ENCODE data around the gene BPIFB6. TPM values are rescaled to one million over a fixed set of nuclear protein-coding genes. Genes with fewer than 3 reads are reported as not detected.

The BPIFB6 gene
- total RNA-seq, 1 donor from 2014 or later, result not detected

DNA sequence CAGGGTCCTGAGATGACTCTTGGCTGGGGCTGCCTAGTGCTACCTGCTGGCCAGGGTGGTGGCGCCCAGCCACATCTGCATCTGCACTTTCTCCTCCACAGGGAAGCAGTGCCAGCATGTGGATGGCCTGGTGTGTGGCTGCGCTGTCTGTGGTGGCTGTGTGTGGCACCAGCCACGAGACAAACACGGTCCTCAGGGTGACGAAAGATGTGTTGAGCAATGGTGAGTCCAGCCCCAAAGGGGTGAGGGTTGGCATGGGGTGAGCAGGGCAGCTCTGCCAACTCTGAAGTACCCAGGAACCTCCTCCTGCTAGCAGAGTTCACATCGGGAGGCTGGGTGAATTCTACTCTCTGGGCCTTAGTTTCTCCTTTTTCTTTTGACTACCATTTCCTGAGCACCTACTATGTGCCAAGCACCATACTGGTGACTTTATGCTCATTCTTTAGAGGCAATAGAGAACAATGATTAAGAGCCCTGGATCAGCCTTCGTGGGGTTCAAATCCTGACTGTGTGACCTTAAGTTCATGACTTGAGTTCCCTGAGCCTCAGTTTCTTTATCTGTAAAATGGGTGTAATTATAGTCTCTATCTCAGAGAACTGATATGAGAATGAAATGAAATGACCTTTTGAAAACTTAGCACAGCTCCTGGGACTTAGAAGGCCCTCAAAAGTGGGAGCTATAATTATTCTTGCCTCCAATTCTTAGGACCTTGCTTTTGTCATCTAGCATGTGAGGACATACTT, 50.1 kb downstream of the BPIFB6 start:
- DNase-seq (ENCODE audit: low spot score in 2 of 2) (no peak), FAIRE-seq (no peak)

DNA sequence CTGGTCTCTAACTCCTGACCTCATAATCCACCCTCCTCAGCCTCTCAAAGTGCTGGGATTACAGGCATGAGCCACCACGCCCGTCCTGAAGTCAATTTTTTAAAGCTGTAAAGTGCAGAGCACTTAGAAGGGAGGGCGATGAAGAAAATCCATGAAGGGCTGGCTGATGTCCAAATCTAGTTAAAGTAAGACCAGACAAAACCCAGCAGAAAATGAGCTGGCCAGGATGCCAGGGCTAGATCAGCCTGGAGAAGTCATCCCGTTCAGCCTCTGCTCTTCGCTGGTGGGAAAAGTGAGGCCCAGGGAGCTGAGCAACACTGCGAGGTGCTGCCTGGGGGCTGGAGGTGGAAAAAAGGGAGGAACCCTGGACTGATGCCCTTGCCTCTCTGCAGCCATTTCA, 51.1 kb downstream of the BPIFB6 start:
- FAIRE-seq (no peak), DNase-seq (ENCODE audit: low spot score in 2 of 2) (no peak)

DNA sequence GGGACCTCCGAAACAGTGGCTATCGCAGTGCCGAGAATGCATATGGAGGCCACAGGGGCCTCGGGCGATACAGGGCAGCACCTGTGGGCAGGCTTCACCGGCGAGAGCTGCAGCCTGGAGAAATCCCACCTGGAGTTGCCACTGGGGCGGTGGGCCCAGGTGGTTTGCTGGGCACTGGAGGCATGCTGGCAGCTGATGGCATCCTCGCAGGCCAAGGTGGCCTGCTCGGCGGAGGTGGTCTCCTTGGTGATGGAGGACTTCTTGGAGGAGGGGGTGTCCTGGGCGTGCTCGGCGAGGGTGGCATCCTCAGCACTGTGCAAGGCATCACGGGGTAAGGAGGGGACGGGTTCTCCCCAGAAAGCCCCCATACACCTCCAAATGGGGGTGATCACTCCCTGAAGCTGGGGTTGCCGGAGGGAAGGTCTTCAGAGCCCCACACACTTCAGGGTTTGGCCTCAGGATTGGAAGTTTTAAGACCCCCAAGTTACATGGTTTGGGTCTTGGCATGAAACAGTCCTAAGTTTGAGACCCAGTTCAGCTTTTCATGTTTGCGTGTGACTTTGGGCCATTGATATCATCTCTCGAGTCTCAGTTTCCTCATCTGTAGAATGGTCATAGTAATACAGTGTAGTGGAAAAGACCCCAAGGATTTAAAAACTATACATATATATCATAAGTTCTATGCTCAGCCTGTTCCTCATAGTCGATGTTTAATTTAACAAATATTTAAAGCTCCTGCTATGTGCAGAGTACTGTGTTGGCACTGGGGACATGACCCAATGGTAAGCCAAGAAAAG, 52.3 kb downstream of the BPIFB6 start:
- FAIRE-seq (no peak), DNase-seq (ENCODE audit: low spot score in 2 of 2) (no peak)

DNA sequence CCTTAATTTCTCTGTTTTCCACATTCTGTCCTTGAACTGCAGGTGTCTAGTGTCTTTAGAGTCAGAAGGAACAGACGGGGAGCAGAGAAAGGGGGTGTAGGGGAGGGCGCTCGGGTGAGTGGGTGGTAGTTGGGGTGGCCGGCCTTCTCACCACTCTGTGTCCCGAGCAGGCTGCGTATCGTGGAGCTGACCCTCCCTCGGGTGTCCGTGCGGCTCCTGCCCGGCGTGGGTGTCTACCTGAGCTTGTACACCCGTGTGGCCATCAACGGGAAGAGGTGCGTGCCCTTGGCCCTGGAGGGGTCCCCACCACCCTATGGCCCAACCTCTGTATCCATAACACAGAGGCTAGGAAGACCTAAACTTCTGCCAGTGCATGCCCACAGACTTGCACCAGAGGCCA, 53.3 kb downstream of the BPIFB6 start:
- FAIRE-seq (no peak), DNase-seq (ENCODE audit: low spot score in 2 of 2) (no peak)

DNA sequence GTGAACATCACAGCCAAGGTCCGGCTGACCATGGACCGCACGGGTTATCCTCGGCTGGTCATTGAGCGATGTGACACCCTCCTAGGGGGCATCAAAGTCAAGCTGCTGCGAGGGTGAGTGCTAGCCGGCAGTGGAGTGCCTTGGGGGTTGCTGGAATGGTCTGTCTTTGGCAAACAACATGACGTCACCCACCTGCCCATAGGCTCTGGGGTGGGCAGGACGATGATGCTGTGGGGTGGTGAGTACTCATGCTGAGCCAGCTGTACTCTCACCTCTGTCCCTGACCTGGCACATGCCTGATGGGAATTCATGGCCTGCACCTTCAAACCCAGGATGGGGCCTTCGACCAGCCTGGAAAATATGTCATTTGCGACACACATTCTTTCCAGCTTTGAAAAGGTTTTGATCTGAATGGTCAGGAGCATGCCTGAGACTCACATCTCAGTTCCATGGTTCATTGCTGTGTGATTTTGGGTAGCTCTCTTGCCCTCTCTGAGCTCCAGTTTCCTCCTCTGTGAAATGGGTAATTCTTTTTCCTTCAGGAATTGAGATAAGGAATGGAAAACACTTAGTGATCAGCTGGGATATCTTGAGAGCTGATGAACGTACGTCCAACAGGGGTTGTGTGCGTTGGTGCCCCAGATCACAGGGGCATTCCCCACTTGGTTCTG, 54.7 kb downstream of the BPIFB6 start:
- DNase-seq (ENCODE audit: low spot score in 2 of 2) (no peak), FAIRE-seq (no peak)

DNA sequence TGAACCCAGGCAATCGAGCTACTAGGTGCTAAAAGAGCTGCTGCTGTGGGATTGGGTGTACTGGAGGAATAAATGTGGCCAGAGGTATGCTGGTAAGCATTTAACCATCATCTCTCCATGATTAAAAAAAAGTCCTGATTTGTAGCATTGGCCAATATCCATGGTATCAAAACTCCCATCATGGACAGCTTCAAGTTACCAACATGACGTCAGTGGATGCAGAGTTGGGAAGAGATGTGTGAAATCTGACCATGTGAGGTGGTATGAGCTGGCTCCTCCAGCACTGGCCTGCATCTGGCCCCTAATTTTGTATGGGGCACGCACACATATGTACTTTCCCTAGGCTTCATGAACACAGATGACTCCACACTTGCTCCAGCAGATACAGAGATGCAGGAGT, 59.7 kb downstream of the BPIFB6 start:
- FAIRE-seq (no peak), DNase-seq (ENCODE audit: low spot score in 2 of 2) (no peak)

DNA sequence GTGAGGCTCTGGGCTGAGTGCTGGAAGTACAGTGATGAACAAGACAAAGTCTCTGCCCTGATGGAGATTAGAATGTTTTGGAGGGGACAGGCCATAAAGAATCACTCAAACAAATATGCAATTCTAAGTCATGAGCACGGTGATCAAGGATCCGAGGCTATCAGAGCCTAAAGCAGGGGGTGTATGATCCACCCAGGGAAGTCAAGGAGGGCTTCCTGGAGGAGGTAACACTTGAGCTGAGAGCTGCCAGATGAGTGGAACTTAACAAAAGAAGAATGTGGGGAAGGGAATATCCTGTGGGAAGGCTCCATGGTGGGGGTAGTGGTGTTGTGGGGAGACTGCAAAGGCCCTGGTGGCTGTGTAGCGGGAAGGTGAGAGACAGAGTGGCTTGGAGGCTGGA, 60.2 kb downstream of the BPIFB6 start:
- FAIRE-seq (no peak), DNase-seq (ENCODE audit: low spot score in 2 of 2) (no peak)

DNA sequence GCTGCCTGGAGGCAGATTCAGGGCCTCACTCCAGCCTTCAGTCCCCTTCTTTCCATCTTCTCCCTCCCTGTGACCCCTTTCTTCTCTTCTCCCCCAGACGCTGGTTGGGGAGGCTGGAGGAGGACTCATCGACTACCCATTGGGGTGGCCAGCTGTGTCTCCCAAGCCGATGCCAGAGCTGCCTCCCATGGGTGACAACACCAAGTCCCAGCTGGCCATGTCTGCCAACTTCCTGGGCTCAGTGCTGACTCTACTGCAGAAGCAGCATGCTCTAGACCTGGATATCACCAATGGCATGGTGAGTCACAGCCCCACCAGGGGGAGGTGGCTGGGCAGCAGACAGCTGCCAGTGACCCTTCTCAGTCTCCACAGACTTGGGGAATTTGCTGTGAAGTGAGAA, 60.9 kb downstream of the BPIFB6 start:
- FAIRE-seq (no peak), DNase-seq (ENCODE audit: low spot score in 2 of 2) (no peak)

DNA sequence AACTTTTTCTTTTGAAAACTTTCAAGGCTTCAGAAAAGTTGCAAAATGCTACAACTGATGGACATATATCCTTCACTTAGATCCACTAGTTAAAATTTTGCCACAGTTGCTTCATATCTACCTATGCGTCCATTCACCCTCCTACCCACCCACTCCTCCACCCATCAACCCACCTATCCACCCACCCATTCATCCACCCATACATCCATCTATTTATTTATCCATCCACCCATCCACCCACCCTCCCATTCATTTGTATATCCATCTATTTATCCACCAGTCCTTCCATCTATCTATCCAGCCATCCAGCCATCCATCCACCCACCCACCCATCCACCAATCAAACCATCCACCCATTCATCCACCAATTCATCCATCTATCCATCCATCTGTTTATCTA, 61.6 kb downstream of the BPIFB6 start:
- no peak for FAIRE-seq
- no peak for DNase-seq (ENCODE audit: low spot score in 2 of 2)

DNA sequence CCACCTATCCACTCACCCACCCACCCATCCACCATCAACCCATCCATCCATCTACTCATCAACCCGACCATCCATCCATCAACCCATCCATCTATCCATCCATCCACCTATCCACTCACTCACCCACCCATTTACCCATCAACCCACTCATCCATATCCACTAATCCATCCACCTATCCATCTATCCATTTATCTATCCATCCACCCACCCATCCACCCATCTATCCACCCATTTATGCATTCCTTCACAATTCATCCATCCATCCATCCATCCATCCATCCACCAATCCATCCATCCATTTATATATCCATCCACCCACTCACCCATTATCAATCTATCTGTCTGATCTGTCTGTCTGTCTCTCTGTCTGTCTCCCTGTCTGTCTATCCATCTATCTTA, 62.1 kb downstream of the BPIFB6 start:
- no peak for DNase-seq (ENCODE audit: low spot score in 2 of 2)
- FAIRE-seq, result no peak

Other genes with a start within 250 kb of the BPIFB6 start
- gene MAPRE1, start 211.7 kb upstream of the BPIFB6 start, total RNA-seq, result 103 TPM
- not detected for gene EFCAB8, start 172.7 kb upstream of the BPIFB6 start, total RNA-seq
- gene SUN5, start 27.2 kb upstream of the BPIFB6 start, total RNA-seq, result not detected
- gene BPIFB2, start 23.9 kb upstream of the BPIFB6 start, total RNA-seq, result not detected
- gene BPIFB3, start 22.3 kb downstream of the BPIFB6 start, total RNA-seq, result not detected
- not detected for gene BPIFB4, start 48.0 kb downstream of the BPIFB6 start, total RNA-seq
- not detected for gene BPIFA2, start 136.5 kb downstream of the BPIFB6 start, total RNA-seq
- gene BPIFA3, start 185.7 kb downstream of the BPIFB6 start, total RNA-seq, result not detected
- gene BPIFA1, start 204.3 kb downstream of the BPIFB6 start, total RNA-seq, result not detected

Measured in frontal cortex (tissue), 4 donors.